ENCODE data around the gene TRNAU1AP. TPM values are rescaled to one million over a fixed set of nuclear protein-coding genes. Genes with fewer than 3 reads are reported as not detected.
"Not testable (repeated sequence)": the region's sequence is repeated elsewhere in the genome, so short reads cannot be mapped to it uniquely, and the experiment has no call there.

The TRNAU1AP gene
- total RNA-seq, 1 donor from 2014 or later, result 11.9 TPM

DNA sequence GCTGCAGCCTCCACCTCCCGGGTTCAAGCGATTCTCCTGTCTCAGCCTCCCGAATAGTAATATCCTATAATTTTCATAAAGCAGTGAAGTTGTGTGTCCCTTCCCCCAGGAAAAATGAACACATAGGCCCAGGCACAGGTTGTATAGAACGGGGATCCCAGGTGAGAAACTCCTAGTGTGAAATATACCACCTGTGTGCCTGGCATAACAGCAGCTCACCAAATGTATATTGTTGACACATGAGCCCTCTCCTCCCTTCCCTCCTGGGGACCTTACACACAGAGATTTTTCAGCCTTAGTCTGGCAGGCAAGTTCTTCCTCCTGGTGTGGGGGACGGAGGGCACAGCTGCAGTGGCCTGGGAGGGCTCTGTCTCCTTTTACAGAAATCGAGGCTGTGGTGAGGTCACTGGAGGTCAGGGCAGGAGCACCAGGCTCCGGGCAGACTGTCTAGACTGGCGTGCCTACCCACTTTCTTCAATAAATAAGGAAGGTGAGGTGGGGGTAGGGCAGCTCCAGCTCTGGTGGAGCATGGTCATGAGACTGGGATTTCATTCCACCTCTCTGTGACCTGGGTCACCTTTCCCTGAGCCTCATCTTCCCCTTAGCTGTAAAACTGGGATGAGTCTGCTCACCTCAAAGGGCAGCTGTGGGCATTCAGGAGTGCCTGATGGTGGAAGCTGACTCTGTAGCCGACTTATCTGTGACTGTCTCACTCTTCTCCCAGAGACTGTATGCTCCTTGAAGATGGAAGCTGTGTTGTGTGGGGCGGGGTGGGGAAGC, 32.7 kb upstream of the TRNAU1AP start:
- no peaks in the 10 kb centered on the region for H3K27me3 ChIP-seq (ENCODE audit: control insufficient read depth, insufficient read depth, low read length)
- no peak overlapping the region for H3K4me3 ChIP-seq (ENCODE audit: low read depth, low read length)
- no peaks in the 10 kb centered on the region for H3K36me3 ChIP-seq (ENCODE audit: control insufficient read depth, insufficient read depth, low read length)

GRCh38 chr1:28520796-28521195, 32.1 kb upstream of the TRNAU1AP start:
- H3K4me3 ChIP-seq (ENCODE audit: low read depth, low read length); DNase-seq (ENCODE audit: low read depth); H3K36me3 ChIP-seq (ENCODE audit: control insufficient read depth, insufficient read depth, low read length); H3K27me3 ChIP-seq (ENCODE audit: control insufficient read depth, insufficient read depth, low read length): not testable (repeated sequence)

More for the DNA sequence above, 32.7 kb upstream of the TRNAU1AP start:
- DNase-seq (ENCODE audit: low read depth), result no peak
- no peak for TF ChIP-seq CTCF (IDR thresholded peaks at IDR 0.05; ENCODE audit: insufficient read depth, low read length, poor library complexity, severe bottlenecking)

DNA sequence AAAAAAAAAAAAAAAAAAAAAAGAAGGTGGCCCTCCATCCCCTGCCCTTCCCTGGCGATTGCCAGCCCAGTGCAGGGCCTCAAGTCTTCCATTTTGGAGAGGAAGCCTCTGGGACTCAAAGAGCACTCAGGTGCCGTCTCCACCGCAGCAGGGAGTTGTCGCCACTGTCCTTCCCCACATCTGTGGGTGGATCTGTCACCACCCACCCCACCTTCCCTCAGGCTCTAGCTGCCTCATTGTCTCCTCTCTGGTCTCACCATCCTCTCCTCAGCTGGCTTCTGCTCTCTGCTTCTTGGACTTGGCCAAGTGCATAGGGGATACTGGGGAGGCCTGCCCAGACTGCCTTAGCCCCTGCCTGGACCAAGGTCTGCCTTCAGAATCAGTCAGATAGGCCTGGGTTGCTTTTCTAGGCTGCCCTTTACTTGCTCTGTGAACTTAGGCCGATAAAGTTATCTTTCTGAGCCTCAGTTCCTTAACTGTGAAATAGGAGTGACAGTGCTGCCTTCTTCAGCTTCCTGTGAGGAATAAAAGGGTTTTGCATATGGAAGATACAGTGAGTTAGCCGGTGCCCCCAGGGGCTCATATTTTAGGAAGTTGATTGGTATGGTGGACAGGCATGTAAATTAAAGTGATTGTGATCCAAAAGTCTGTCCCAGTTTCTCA, 31.3 kb upstream of the TRNAU1AP start:
- DNase-seq (ENCODE audit: low read depth), result no peak
- Histone ChIP-seq H3K4me3 (ENCODE audit: low read depth, low read length) (no peak overlapping the region), H3K36me3 (ENCODE audit: control insufficient read depth, insufficient read depth, low read length) (no peaks in the 10 kb centered on the region), H3K27me3 (ENCODE audit: control insufficient read depth, insufficient read depth, low read length) (no peaks in the 10 kb centered on the region)
- no peak for TF ChIP-seq CTCF (IDR thresholded peaks at IDR 0.05; ENCODE audit: insufficient read depth, low read length, poor library complexity, severe bottlenecking)

- not testable (repeated sequence) for H3K27me3 ChIP-seq (ENCODE audit: control insufficient read depth, insufficient read depth, low read length); DNase-seq (ENCODE audit: low read depth); H3K36me3 ChIP-seq (ENCODE audit: control insufficient read depth, insufficient read depth, low read length); H3K4me3 ChIP-seq (ENCODE audit: low read depth, low read length)
Observed at GRCh38 chr1:28522537-28522936, 30.3 kb upstream of the TRNAU1AP start.

DNA sequence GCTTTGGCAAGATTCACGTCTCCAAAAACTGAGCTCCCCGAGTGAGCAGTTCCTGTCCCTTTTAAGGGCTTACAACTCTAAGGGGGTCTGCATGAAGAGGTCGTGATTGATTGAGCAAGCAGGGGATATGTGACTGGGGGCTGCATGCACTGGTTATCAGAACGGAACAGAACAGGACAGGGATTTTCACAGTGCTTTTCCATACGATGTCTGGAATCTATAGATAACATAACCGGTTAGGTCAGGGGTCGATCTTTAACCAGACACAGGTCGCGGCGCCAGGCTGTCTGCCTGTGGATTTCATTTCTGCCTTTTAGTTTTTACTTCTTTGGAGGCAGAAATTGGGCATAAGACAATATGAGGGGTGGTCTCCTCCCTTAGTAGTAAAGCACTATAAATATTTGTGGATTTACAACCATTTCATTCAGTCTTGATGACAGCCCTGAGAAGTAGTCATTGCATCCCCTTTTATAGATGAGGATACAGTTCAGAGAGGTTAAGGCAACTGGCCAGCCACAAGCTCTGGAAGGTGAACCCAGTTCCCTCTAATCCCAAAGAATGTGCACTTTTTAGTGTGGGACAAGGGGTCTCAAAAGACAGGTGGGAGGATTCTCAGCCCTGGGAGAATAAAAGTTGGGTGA, 27.8 kb upstream of the TRNAU1AP start:
- not testable (repeated sequence) for DNase-seq (ENCODE audit: low read depth); H3K36me3 ChIP-seq (ENCODE audit: control insufficient read depth, insufficient read depth, low read length); H3K27me3 ChIP-seq (ENCODE audit: control insufficient read depth, insufficient read depth, low read length); H3K4me3 ChIP-seq (ENCODE audit: low read depth, low read length)

DNA sequence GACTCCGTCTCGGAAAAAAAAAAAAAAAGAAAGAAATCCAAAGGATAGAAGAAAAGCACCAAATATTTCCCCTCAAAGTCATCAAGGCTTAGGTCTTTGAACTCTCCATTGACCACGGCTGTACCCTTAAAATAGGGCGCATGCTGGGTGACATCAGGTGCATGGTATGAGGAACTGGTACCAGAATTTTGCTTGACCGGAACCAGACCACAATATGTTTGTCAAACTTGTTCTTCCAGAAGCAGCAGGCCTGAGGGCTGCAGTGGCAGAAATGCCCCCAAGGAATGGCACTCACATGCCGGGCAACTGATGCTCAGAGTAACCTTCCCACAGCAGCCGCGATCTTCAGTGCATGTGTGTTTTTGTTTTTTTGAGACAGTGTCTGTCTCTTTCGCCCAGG, 26.0 kb upstream of the TRNAU1AP start:
- H3K36me3 ChIP-seq (ENCODE audit: control insufficient read depth, insufficient read depth, low read length), result peaks cover 4% of the 10 kb centered on the region
- no peak for DNase-seq (ENCODE audit: low read depth)
- no peaks in the 10 kb centered on the region for H3K27me3 ChIP-seq (ENCODE audit: control insufficient read depth, insufficient read depth, low read length)

More for the DNA sequence above, 26.0 kb upstream of the TRNAU1AP start:
- TF ChIP-seq CTCF (IDR thresholded peaks at IDR 0.05; ENCODE audit: insufficient read depth, low read length, poor library complexity, severe bottlenecking), result no peak
- H3K4me3 ChIP-seq (ENCODE audit: low read depth, low read length), result no peak overlapping the region
